Uterus (tissue), 4 donors: ENCODE measurements around the gene PAM. TPM values are rescaled to one million over a fixed set of nuclear protein-coding genes. Genes with fewer than 3 reads are reported as not detected.

ENCODE experiments used
- DNase-seq, 2 donors: peaks; one replicate each; pipeline ENCODE4 v3.0.0-alpha.2; 2019 to 2020
- H3K27ac ChIP-seq, 2 donors: fragments of 200-600 bp; sonication (generic); 1 replicate in 1 of 2; 2 replicates in 1 of 2; pipeline ENCODE4 v1.5.1; 2016 to 2018
- H3K27me3 ChIP-seq, 2 donors: fragments of 200-600 bp; sonication (generic); one replicate each; pipeline ENCODE4 v1.5.1; 2018 to 2019; ENCODE audit warnings: control low read depth in 1 of 2
- H3K36me3 ChIP-seq, 2 donors: fragments of 200-600 bp; sonication (generic); one replicate each; pipeline ENCODE4 v1.5.1; 2019; ENCODE audit warnings: control low read depth in 1 of 2
- H3K4me1 ChIP-seq, 2 donors: fragments of 200-600 bp; sonication (generic); one replicate each; pipeline ENCODE4 v1.5.1; 2018 to 2019; ENCODE audit warnings: control low read depth in 1 of 2
- H3K4me3 ChIP-seq, 2 donors: fragments of 200-600 bp; sonication (generic); 1 replicate in 1 of 2; 2 replicates in 1 of 2; pipeline ENCODE4 v1.5.1; 2018 to 2019; ENCODE audit warnings: mild to moderate bottlenecking in 1 of 2
- H3K9me3 ChIP-seq, 2 donors: fragments of 200-600 bp; sonication (generic); one replicate each; pipeline ENCODE4 v1.5.1; 2019; ENCODE audit warnings: control low read depth in 1 of 2
- POLR2A ChIP-seq, 2 donors: fragments of 450-650 bp; IDR thresholded peaks; one replicate each; pipeline ENCODE4 v1.6.1; 2016; ENCODE audit warnings: antibody characterized with exemption in 2 of 2, mild to moderate bottlenecking in 1 of 2, moderate library complexity in 1 of 2
- intact Hi-C: fragments of 100-400 bp; cut with DNase I; formaldehyde crosslinking; loops from one replicate; pipeline ENCODE4 v1.15.1; 2023; ENCODE audit warnings: low total_unique reads
- total RNA-seq, 4 donors: library from RNA; depleted of rRNA in 3 of 4; stranded (reverse); fragments of >200 nt in 3 of 4; gene quantifications; one replicate each; pipeline versions ENCODE4 v1.1.0 to v1.2.4, GENCODE V29; 2014 to 2023
- TF ChIP-seq, protein P1 (sequence below), 4 experiments: fragments of 200-600 bp in 2 of 4; fragments of 450-650 bp in 2 of 4; sonication (generic) in 2 of 4; IDR thresholded peaks; one replicate each; pipeline ENCODE4 v1.5.1; 2016 to 2019; ENCODE audit warnings: antibody characterized with exemption in 4 of 4, mild to moderate bottlenecking in 2 of 4, moderate library complexity in 1 of 4
- donor health status: DM: yes; HTN: yes; CAD: no.

PAM gene
- total RNA-seq, 4 donors from 2014 or later, result 101 to 502 (median 168) TPM

DNA sequence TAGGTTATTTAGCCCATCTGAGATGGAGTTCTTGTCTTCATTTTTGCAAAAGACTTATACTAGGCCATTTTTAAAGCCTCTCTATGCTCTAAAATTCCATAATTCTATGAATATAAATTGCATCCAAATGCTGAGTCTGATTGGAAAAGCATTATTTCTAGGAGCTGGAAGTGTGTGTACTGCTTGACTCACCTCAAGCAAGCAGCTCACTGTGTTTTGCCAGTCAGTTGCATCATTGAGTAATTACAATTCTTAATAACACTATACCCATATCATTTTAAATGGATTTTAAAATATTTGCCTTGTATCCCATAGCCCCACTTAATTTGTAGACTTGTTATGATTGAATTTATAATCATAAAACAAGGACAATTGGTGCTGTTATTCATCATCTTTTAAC lies 161.0 kb downstream of the PAM start:
- no peak for DNase-seq
- H3K4me3 ChIP-seq, result no peak overlapping the region
- no peak for TF ChIP-seq POLR2A (IDR thresholded peaks at IDR 0.05)
- TF ChIP-seq, protein P1, sequence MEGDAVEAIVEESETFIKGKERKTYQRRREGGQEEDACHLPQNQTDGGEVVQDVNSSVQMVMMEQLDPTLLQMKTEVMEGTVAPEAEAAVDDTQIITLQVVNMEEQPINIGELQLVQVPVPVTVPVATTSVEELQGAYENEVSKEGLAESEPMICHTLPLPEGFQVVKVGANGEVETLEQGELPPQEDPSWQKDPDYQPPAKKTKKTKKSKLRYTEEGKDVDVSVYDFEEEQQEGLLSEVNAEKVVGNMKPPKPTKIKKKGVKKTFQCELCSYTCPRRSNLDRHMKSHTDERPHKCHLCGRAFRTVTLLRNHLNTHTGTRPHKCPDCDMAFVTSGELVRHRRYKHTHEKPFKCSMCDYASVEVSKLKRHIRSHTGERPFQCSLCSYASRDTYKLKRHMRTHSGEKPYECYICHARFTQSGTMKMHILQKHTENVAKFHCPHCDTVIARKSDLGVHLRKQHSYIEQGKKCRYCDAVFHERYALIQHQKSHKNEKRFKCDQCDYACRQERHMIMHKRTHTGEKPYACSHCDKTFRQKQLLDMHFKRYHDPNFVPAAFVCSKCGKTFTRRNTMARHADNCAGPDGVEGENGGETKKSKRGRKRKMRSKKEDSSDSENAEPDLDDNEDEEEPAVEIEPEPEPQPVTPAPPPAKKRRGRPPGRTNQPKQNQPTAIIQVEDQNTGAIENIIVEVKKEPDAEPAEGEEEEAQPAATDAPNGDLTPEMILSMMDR (IDR thresholded peaks at IDR 0.05), result no peak
- H3K36me3 ChIP-seq, result no peaks in the 10 kb centered on the region
- H3K27me3 ChIP-seq, result no peaks in the 10 kb centered on the region
- H3K27ac ChIP-seq, result no peak overlapping the region
- intact Hi-C loops, result no loop called here
- no peaks in the 10 kb centered on the region for H3K4me1 ChIP-seq
- H3K9me3 ChIP-seq, result no peaks in the 10 kb centered on the region

DNA sequence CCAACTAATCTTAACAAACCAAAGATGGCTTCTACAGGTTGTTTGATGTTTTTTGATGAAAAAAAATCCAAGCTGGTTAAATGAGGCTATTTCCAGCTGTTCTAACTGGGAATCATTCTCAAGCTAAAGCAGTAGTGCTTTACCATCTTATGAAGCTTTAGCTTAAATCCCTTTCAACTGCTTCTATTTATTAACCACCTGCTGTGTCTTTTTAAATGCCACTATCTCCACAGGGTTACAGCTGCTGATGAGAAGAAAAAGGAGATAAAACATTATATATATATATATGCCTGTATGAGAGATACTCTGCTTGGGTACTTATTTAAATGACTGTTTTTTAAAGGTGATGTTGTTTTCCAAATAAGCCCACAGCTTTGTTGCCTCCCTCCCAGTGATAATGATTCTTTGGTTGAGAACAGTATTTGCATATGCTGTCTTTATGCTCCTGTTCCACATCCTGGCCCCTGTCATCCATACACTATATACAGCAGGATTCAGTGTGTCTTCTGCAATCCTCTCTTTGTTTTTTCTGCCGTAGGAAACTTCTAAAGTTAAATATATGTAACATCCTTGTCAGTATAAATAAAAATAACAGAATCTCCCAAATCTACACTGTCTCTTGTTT lies 164.0 kb downstream of the PAM start:
- Histone ChIP-seq H3K27me3 (no peaks in the 10 kb centered on the region), H3K36me3 (no peaks in the 10 kb centered on the region), H3K9me3 (no peaks in the 10 kb centered on the region), H3K27ac (no peak overlapping the region), H3K4me1 (no peaks in the 10 kb centered on the region), H3K4me3 (no peak overlapping the region)
- TF ChIP-seq, protein P1 (IDR thresholded peaks at IDR 0.05), result no peak
- no peak for TF ChIP-seq POLR2A (IDR thresholded peaks at IDR 0.05)
- DNase-seq, result no peak
- intact Hi-C loops, result no loop called here

DNA sequence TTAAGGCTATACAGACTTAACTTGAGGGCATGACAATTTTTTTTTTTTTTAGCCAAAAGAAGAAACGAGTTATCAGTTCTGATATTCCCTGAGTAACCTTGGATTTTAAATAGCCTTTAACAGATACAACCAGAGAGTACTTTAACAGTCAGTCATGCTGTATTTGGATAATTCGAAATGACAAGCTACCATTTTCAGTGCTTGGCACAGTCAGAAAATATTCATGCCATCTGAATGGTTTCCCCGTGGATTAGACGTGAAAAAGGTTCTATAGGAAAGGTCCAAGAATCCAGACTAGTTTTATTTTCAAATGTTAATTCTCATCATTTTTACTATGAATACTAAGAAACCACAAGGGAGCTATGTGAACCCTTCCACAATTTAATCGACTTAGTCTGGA lies 165.7 kb downstream of the PAM start:
- no peaks in the 10 kb centered on the region for H3K9me3 ChIP-seq
- H3K4me3 ChIP-seq, result no peak overlapping the region
- H3K4me1 ChIP-seq, result no peaks in the 10 kb centered on the region
- no peaks in the 10 kb centered on the region for H3K27me3 ChIP-seq
- DNase-seq, result no peak
- no peak for TF ChIP-seq POLR2A (IDR thresholded peaks at IDR 0.05)
- TF ChIP-seq, protein P1 (IDR thresholded peaks at IDR 0.05), result no peak
- intact Hi-C loops, result no loop called here
- H3K36me3 ChIP-seq, result no peaks in the 10 kb centered on the region
- no peak overlapping the region for H3K27ac ChIP-seq

DNA sequence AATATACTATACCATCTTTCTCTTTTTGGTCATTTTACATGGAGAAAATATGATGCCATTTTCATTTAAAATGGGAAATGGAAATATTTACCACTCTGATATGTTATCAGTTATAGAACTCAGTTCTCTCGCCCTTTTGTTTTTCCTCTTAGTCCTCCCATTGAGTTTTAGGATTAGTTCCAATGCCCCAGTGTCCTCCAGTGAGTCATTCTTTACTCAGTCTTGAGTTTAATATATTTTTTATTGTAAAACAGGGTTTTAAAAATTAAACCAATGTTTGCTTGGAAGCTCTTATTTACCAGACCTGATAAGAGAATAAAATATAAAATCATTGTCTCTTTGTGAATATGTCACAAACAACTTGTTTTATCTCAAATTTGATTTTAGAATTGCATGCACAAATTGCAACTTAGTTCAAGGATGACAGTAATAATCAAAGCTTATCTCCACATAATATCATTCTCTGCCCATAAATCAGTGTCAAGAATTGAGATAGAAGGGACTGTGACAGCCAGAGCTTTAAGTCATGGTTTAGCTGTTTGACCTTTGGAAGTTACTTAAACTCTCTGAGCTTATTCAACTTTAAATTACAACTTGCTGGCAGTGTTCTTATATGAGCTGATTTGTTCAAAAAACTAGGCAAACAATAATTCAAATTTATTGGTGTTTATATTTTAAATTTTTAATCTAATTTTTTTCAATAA lies 166.4 kb downstream of the PAM start:
- Histone ChIP-seq H3K4me3 (no peak overlapping the region), H3K27ac (no peak overlapping the region), H3K27me3 (no peaks in the 10 kb centered on the region), H3K36me3 (no peaks in the 10 kb centered on the region), H3K9me3 (no peaks in the 10 kb centered on the region), H3K4me1 (no peaks in the 10 kb centered on the region)
- intact Hi-C loops, result no loop called here
- no peak for DNase-seq
- no peak for TF ChIP-seq POLR2A (IDR thresholded peaks at IDR 0.05)

DNA sequence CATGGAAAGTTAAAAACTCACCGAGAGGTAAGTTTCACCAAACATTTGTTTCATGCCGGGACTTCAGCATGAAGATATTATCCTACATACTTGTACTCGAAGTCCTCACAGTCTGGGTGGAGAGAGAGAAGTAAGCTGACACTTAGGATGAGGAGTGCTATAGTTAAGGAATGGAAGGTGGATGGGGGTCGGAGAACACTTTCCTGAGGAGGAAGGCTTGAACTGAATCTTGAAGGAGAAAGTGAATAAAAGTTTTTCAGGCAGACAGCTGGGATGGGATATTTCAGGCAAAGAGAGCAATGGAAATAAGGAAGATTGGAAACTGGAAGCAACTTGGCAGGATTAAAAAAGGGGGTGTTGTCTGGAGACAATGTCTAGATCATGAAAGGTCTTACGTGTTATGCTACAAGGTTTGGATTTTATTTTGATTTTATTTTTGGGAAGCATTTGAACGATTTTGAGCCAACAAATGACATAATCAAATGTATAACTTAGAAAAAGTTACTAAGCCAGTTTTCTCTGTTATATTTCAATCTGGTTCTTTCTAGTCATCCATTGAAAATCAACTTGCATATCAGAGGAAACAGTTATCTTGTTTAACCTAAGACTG lies 167.1 kb downstream of the PAM start:
- H3K4me3 ChIP-seq, result no peak overlapping the region
- H3K27ac ChIP-seq, result no peak overlapping the region
- intact Hi-C loops, result no loop called here
- no peak for DNase-seq
- H3K4me1 ChIP-seq, result no peaks in the 10 kb centered on the region
- no peaks in the 10 kb centered on the region for H3K9me3 ChIP-seq
- H3K36me3 ChIP-seq, result no peaks in the 10 kb centered on the region
- no peaks in the 10 kb centered on the region for H3K27me3 ChIP-seq
- no peak for TF ChIP-seq POLR2A (IDR thresholded peaks at IDR 0.05)
- TF ChIP-seq, protein P1 (IDR thresholded peaks at IDR 0.05), result no peak
